ENCODE results near the gene MTUS2.

- no peak for TF ChIP-seq TAF1 (conservative IDR thresholded peaks at IDR 0.05)
- no peak for TF ChIP-seq CTCF (IDR thresholded peaks at IDR 0.05; ENCODE audit: low read depth, low read length, missing input control)
- TF ChIP-seq FOXA1 (IDR thresholded peaks at IDR 0.05): no peak
- no peak for TF ChIP-seq HNF4G (IDR thresholded peaks at IDR 0.05)
- no peak for TF ChIP-seq RAD21 (IDR thresholded peaks at IDR 0.05)
- TF ChIP-seq GABPA (IDR thresholded peaks at IDR 0.05 in 1 of 2, conservative IDR thresholded peaks at IDR 0.05 in 1 of 2): no peak
Observed at GRCh38 chr13:28854657-28855056, 34.5 kb downstream of the MTUS2 start.
